ENCODE results near the gene UPF1.
"Not testable (repeated sequence)": the region's sequence is repeated elsewhere in the genome, so short reads cannot be mapped to it uniquely, and the experiment has no call there.

GRCh38 chr19:18902519-18902918, 70.8 kb downstream of the UPF1 start:
- not testable (repeated sequence) for TF ChIP-seq CTCF, POLR2A, POLR2AphosphoS5 (IDR thresholded peaks at IDR 0.05)
